GM21423 (cell line): Measurements from ENCODE around the gene LENG9.
A peak's percentile ranks its signal among the peaks of the same experiment; 100 is the strongest.
"Not testable (repeated sequence)": the region's sequence is repeated elsewhere in the genome, so short reads cannot be mapped to it uniquely, and the experiment has no call there.

ENCODE experiments used
- ATAC-seq: cut with Tn5 transposase; IDR thresholded peaks from one replicate; pipeline ENCODE4 v1.9.1; 2021; ENCODE audit warnings: mild to moderate bottlenecking, moderate library complexity; ENCODE audit not compliant: unreplicated experiment

The LENG9 gene

DNA sequence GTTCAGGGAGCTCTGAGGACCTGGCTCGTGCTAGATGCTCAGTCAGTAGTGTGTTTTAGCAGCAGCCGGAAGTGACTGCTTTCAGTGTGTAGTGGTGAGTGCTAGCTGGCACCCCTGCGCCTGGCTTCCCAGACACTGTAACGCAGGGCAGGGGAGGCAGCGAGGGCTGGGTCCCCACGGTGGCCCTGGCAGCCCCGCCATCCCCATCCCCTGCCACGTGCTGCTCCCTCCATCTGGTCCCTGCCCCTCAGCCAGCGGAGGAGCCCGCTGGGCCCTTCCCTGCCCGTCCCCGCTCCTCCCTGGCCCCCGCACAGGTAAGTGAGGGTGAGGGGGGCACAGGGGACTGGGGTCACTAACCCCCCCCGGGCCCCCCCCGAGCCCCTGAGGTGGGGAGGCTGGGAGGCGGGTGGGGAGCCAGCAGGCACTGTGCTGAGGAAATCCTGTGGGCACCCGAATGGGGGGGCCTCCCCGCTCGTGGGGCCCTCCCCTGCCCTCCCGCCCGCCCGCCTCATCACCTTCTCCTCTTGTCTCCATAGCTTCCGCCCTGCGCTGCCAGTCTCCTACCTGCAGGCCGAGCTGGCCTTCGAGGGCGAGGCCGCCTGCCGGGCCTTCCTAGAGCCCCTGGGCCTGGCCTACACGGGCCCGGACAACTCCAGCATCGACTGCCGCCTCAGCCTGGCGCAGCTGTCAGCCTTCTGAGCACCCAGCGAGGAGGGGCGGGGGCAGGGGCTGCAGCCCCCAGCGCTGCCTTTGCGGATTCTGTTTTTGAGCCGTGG lies 3.2 kb downstream of the LENG9 start:
- no peak for ATAC-seq

DNA sequence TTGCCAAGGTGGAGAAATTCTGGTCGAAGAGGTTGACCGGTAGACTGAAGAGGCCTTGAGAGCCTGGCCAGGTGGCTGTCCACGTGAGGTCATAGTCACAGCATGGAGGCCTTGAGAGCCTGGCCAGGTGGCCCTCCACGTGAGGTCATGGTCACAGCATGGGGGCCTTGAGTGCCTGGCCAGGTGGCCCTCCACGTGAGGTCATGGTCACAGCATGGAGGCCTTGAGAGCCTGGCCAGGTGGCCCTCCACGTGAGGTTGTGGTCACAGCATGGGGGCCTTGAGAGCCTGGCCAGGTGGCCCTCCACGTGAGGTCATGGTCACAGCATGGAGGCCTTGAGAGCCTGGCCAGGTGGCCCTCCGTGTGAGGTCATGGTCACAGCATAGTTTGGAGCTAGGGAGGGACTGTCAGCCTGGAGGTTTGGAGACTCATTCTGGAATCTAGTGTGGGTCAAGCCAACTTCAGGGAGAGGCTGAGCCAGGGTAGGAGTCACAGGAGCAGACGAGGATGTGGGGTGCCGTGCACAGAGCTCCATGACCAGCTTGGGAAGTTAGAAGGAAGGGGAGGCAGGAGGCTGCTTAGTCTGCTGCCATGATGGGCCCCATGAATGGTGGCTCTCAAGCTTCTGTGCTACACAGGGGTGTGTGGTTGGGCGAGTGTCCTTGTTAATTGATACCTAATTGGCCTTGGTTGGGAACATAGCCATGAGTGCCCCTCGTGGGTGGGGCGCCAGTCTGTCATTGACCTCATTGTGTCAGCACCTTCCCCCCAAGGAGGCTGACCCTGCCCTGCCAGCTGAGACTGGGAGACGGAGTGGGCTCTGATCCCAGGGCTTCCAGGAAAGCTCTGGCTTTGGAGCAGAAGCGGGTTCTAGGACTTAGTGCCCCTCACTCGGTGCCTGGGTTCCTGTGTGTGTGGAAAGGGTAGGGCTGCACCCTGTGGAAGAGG lies 4.0 kb downstream of the LENG9 start:
- ATAC-seq = no peak

GRCh38 chr19:54458648-54459281 lies 4.8 kb downstream of the LENG9 start:
- ATAC-seq = no peak

DNA sequence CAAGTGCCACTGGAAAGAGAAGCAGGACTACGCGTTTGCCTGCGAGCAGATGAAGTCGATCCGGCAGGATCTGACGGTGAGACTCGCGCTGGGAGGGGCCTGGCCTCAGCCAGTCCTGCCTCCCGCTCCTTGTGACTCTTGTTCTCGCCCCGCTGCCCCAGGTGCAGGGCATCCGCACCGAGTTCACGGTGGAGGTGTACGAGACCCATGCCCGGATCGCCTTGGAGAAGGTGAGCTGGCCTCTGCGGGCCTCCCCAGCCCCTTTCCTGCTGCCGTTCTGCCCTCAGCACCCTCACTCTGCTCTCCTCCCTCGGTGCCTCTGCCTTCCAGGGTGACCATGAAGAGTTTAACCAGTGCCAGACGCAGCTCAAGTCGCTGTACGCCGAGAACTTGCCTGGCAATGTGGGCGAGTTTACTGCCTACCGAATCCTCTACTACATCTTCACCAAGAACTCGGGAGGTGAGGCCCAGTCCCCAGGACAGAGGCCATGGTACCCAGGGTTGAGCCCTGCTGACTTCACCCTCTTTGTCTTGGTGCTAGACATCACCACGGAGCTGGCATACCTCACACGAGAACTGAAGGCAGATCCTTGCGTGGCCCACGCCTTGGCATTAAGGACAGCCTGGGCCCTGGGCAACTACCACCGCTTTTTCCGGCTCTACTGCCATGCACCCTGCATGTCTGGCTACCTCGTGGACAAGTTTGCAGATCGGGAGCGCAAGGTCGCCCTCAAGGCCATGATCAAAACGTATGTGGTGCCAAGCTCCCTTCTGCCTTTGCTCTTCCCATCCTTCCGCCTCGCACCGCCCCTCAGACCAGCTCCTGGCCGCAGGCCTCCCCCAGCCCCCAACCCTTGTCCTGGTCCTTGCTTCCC lies 5.6 kb downstream of the LENG9 start:
- ATAC-seq = no peak

DNA sequence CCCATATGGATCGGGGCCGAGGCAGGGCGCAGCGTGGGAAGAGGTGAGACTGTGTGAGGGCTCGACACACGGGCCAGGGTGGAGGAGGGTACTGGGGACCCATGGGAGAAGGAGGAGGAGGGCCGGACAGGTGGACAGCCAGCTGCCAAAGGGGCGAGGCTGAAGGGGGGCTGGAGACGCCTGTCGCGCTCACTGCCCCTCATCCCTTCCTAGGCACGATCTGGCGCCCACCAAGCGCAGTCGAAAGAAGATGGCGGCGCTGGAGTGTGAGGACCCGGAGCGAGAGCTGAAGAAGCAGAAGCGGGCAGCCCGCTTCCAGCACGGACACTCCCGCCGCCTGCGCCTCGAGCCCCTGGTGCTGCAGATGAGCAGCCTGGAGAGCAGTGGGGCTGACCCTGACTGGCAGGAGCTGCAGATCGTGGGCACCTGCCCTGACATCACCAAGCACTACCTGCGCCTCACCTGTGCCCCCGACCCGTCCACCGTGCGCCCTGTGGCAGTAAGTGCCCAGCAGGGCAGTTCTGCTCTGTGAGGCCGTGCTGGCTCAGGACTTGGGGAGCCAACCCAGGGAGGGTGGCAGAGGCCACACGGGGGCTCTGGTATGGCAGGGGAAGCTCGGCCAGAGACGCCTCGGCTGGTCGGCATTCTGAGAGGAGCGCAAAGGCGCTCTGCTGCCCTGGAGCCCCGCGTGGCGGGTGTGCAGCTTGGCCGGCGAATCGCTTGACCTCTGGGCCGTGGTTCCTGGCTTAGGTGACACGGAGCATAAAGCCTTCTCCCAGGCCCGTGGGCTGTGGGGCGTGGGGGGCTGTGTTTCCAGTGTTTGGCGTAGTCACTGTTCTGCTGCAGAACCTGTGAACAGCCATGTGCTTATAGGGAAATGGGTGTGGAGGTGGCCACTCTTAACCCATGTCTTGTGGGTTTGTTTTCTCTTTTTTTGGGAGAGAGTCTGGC lies 6.9 kb downstream of the LENG9 start:
- ATAC-seq = no peak

- no peak for ATAC-seq
These were observed 7.7 kb downstream of the LENG9 start for GRCh38 chr19:54455786-54456422.

GRCh38 chr19:54454781-54455675 lies 8.6 kb downstream of the LENG9 start:
- no peak for ATAC-seq

DNA sequence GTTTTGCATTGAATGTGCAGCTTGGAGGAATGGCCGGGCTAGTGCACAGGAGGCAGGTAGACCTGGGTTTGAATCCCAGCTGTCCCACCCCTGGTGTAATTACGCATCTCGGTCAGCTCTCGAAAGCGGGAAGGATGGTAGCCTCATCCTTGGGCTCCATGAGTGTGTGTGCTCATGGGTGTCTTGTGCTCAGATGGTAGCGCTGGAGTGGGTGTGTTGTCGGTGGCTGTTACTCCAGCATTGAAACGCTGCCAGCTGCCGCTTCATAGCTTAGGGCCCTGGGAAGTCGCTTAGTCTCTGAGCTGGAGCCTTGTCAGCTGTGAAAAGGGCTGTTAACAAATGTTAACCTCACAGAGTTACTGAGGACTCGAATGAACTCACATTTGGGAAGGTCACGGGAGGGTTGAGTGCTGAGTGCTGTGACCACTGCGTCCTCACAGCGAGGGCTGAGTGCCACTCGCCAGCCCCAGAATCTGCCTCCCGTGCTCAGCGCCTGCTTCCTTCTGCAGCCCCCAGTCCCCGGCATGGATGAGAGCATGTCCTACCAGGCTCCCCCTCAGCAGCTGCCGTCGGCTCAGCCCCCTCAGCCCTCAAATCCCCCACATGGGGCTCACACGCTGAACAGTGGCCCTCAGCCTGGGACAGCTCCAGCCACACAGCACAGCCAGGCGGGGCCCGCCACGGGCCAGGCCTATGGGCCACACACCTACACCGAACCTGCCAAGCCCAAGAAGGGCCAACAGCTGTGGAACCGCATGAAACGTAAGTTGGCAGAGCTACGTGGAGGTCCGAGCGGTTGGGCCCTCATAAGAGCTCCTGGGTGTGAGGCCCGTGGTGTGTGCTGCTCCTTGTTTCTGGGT lies 9.4 kb downstream of the LENG9 start:
- ATAC-seq = no peak

DNA sequence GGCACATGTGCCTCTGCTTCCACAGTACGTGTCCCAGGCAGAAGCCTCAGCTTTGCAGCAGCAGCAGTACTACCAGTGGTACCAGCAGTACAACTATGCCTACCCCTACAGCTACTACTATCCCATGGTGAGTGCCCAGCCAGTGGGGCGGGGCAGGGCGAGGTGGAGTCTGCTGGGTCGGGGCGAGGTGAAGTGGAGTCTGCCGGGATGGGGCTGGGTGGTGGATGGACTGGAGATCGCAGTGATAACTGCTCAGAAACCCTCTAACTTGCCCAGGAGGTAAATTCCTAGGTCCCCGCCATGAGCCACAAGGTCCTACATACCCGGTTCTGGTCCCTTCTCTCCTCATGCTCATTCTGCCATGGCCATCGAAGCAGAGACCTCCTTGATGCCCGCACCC lies 11.0 kb downstream of the LENG9 start:
- no peak for ATAC-seq

GRCh38 chr19:54451997-54452396 lies 11.6 kb downstream of the LENG9 start:
- no peak for ATAC-seq

- ATAC-seq = no peak
These were observed 12.2 kb downstream of the LENG9 start for GRCh38 chr19:54451331-54451871.

DNA sequence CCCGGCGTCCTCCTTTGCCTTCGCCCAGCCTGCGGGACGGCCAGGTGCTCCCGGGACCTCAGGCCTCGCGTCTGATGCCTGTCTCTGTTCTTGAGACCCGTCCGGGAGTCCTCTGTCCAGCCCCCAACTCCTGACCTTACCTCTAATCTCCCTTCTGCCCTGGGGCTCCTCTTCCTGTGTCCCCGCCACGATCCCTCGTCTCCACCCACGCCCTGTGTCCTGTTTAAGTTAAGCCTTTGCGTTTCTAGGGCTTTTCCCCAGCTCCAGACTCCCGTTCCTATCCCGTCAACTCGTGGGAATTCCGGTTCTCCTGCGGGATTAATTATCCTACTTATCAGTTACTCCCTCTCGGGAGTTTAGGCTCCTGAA lies 13.9 kb downstream of the LENG9 start:
- ATAC-seq = no peak

DNA sequence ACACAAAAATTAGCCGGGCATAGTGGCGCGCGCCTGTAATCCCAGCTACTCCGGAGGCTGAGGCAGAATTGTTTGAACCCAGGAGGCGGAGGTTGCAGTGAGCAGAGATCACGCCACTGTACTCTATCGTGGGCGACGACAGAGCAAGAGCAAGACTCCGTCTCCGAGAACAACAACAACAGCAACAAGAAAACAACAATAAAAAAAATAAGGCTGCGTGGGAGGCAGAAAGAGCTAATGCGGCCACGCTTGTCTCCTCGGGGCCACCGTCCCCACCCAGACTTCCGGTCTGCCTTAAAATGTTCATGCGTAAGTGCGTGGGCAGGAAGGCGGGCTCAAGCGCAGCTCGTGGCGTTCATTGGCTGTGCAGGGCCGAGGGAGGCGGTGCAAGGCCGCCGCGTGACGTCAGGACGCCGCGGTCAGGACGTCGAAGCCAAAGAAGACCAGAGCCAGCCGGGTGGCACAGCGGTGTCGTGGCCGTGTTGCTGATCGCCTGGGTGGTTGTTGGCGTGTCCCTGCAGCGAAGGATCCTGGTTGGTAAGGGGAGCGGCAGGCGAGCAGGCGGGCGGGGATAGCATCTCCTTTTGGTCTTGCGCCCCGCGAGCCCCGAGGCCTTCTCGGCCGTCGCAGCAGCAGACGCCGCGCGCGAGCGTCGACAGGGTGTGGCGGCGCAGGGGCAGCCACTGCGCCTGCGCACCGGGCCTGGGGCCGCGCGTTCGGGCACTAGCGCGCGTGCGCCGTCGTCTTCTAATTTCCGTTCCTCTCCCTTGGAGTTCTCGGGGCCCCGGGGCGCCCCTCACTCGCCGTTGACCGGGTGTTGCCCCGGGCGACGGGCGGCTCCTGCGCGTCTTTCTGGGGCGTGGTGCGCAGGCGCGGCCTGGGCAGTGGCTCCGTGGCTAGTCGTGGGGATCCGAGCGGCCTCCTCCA lies 14.5 kb downstream of the LENG9 start, which contains the start of gene LENG8:
TSS of gene LENG8 (plus strand) at position 426 of the 927 bp plus-strand sequence. CDS start 2,146 bp downstream, outside the sequence.
- ATAC-seq = peak; percentile 92

GRCh38 chr19:54448040-54448773 lies 15.4 kb downstream of the LENG9 start:
- ATAC-seq = peak; percentile 9

DNA sequence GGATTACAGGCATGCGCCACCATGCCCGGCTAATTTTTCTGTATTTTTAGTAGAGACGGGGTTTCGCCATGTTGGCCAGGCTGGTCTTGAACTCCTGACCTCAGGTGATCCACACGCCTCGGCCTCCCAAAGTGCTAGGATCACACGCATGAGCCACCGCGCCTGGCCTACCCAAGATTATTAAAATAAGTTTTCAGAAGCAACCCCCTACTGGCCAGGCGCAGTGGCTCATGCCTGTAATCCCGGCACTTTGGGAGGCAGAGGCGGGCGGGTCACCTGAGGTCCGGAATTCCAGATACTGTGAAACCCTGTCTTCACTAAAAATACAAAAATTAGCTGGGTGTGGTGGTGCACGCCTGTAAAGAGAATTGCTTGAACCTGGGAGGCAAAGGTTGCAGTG lies 17.2 kb downstream of the LENG9 start:
- ATAC-seq = not testable (repeated sequence)
